Neural progenitor cell (in vitro differentiated cells): ENCODE data around the gene SEMA6D.

ENCODE experiments used
- CTCF ChIP-seq: fragments of 200-600 bp; sonication (generic); IDR thresholded peaks from 2 replicates; pipeline ENCODE4 v1.5.1; 2017; ENCODE audit warnings: antibody characterized with exemption, mild to moderate bottlenecking
- EZH2 ChIP-seq: fragments of 200-600 bp; sonication (generic); IDR thresholded peaks from 2 replicates; pipeline ENCODE4 v1.6.1; 2017; ENCODE audit warnings: antibody characterized with exemption, mild to moderate bottlenecking, moderate library complexity

- TF ChIP-seq CTCF, result no peak
- TF ChIP-seq EZH2, result no peak
Observed at GRCh38 chr15:47781527-47781926, 64.2 kb downstream of the SEMA6D start.
